GM12878 (cell line): ENCODE measurements around the gene TACSTD2. TPM values are rescaled to one million over a fixed set of nuclear protein-coding genes. Genes with fewer than 3 reads are reported as not detected.

ENCODE experiments used
- ATAC-seq: fragments of 200-7000 bp; cut with Tn5 transposase; 3 replicates; pipeline ENCODE4 v1.9.1; 2020; ENCODE audit warnings: mild to moderate bottlenecking, moderate library complexity
- BruUV-seq: library from RNA; stranded (reverse); fragments of 400-500 nt; replicated peaks from 2 replicates; lab custom pipeline; 2021; lab: Mats Ljungman, UMichigan
- CTCF ChIA-PET: fragments of 300-600 bp; sonication (Branson Sonifier 250); formaldehyde crosslinking; extraction: SDS; loops from one replicate; lab custom pipeline; 2021; ENCODE audit warnings: inconsistent platforms; lab: Yijun Ruan, JAX
- POLR2A ChIA-PET: fragments of 350-600 bp; formaldehyde crosslinking; extraction: SDS; loops from one replicate; lab custom pipeline; 2021; ENCODE audit warnings: inconsistent platforms; lab: Charles Lee
- RAD21 ChIA-PET: fragments of 300-600 bp; sonication (Branson Sonifier 250); formaldehyde crosslinking; loops from one replicate; lab custom pipeline; 2023; ENCODE audit warnings: antibody characterized with exemption; ENCODE audit not compliant: unreplicated experiment; lab: Charles Lee
- SMC1A ChIA-PET: fragments of 300-600 bp; sonication (Branson Sonifier 250); formaldehyde crosslinking; loops from one replicate; lab custom pipeline; 2023; ENCODE audit not compliant: unreplicated experiment, uncharacterized antibody; lab: Charles Lee
- DNase-seq: peaks from one replicate; pipeline ENCODE4 v3.0.0-alpha.2; 2011; ENCODE audit warnings: low read depth, low spot score
- FAIRE-seq: peaks from 3 replicates; lab custom pipeline; 2011; peaks lifted over from hg19 to GRCh38; lab: Jason Lieb, UNC
- H2AFZ ChIP-seq: 2 replicates; pipeline ENCODE4 v1.6.0; 2011; ENCODE audit warnings: low read depth, low read length, control low read depth; ENCODE audit not compliant: control insufficient read depth
- H3K27ac ChIP-seq: 2 replicates; pipeline ENCODE4 v1.5.1; 2011; ENCODE audit warnings: control low read depth; ENCODE audit not compliant: control insufficient read depth, insufficient read depth
- H3K27me3 ChIP-seq, 2 experiments: replicated peaks in 1 of 2; 2 replicates each; pipeline versions ENCODE4 v1.6.0 to v1.6.1; 2011; ENCODE audit warnings: low read length in 1 of 2; ENCODE audit not compliant: control insufficient read depth in 2 of 2, insufficient read depth in 2 of 2
- H3K36me3 ChIP-seq, 2 experiments: 2 replicates each; pipeline ENCODE4 v1.5.1; 2011; ENCODE audit warnings: low read length in 1 of 2; ENCODE audit not compliant: control insufficient read depth in 2 of 2, insufficient read depth in 2 of 2
- H3K4me1 ChIP-seq: 2 replicates; pipeline ENCODE4 v1.6.1; 2011; ENCODE audit warnings: mild to moderate bottlenecking, low read length, moderate library complexity, mixed read lengths; ENCODE audit not compliant: control insufficient read depth, insufficient read depth
- H3K4me2 ChIP-seq: 2 replicates; pipeline ENCODE4 v1.6.0; 2011; ENCODE audit warnings: control low read depth; ENCODE audit not compliant: control insufficient read depth, insufficient read depth
- H3K4me3 ChIP-seq: fragments of 200-600 bp; sonication (generic); 2 replicates; pipeline ENCODE4 v1.5.1; 2016
- H3K79me2 ChIP-seq: 2 replicates; pipeline ENCODE4 v1.6.0; 2011; ENCODE audit warnings: low read length; ENCODE audit not compliant: control insufficient read depth, insufficient read depth
- H3K9ac ChIP-seq: 2 replicates; pipeline ENCODE4 v1.8.0; 2011; ENCODE audit warnings: low read length, control low read depth, mixed read lengths; ENCODE audit not compliant: control insufficient read depth, insufficient read depth
- H3K9me3 ChIP-seq: replicated peaks from 3 replicates; pipeline ENCODE4 v1.5.1; 2011; ENCODE audit warnings: mild to moderate bottlenecking, low read length; ENCODE audit not compliant: control insufficient read depth, insufficient read depth
- H4K20me1 ChIP-seq: 2 replicates; pipeline ENCODE4 v1.6.0; 2011; ENCODE audit not compliant: control insufficient read depth, insufficient read depth
- CBFB ChIP-seq: IDR thresholded peaks from 2 replicates; pipeline ENCODE4 v1.6.1; 2016; ENCODE audit warnings: antibody characterized with exemption, low read depth
- DPF2 ChIP-seq: fragments of 450-650 bp; IDR thresholded peaks from 2 replicates; pipeline ENCODE4 v1.6.1; 2017; ENCODE audit warnings: mild to moderate bottlenecking
- FOS ChIP-seq: IDR thresholded peaks from 3 replicates; pipeline ENCODE4 v1.6.1; 2011; ENCODE audit warnings: borderline replicate concordance; ENCODE audit not compliant: insufficient read length; ENCODE audit errors: extremely low read depth
- FOXK2 ChIP-seq: fragments of 450-650 bp; IDR thresholded peaks from 2 replicates; pipeline ENCODE4 v1.6.1; 2017; ENCODE audit warnings: mild to moderate bottlenecking, moderate library complexity
- GATAD2B ChIP-seq: fragments of 450-650 bp; conservative IDR thresholded peaks from 2 replicates; pipeline ENCODE4 v1.6.1; 2017; ENCODE audit warnings: low read depth, mild to moderate bottlenecking, moderate library complexity
- IRF4 ChIP-seq: IDR thresholded peaks from 2 replicates; pipeline ENCODE4 v1.6.1; 2011; ENCODE audit warnings: low read depth, low read length
- MYB ChIP-seq: fragments of 150-350 bp; IDR thresholded peaks from 2 replicates; pipeline ENCODE4 v1.6.1; 2014; ENCODE audit warnings: mild to moderate bottlenecking, low read depth, low read length, borderline replicate concordance
- MYC ChIP-seq: IDR thresholded peaks from 2 replicates; pipeline ENCODE4 v1.6.1; 2011; ENCODE audit warnings: mild to moderate bottlenecking, low read length, moderate library complexity, inconsistent platforms; ENCODE audit not compliant: insufficient read depth, insufficient replicate concordance, insufficient read length, severe bottlenecking
- NFXL1 ChIP-seq: fragments of 450-650 bp; IDR thresholded peaks from 2 replicates; pipeline ENCODE4 v1.6.1; 2017; ENCODE audit warnings: antibody characterized with exemption, mild to moderate bottlenecking, borderline replicate concordance
- NR2F1 ChIP-seq: fragments of 450-650 bp; conservative IDR thresholded peaks from 2 replicates; pipeline ENCODE4 v1.6.1; 2017; ENCODE audit warnings: mild to moderate bottlenecking
- SIX5 ChIP-seq: IDR thresholded peaks from 2 replicates; pipeline ENCODE4 v1.6.1; 2011; ENCODE audit warnings: mild to moderate bottlenecking, low read depth, low read length, moderate library complexity; ENCODE audit not compliant: severe bottlenecking
- TBL1XR1 ChIP-seq: IDR thresholded peaks from 2 replicates; pipeline ENCODE4 v1.6.1; 2012; ENCODE audit warnings: low read depth, low read length, improper control_type of control experiment
- TCF12 ChIP-seq: IDR thresholded peaks from 2 replicates; pipeline ENCODE4 v1.6.1; 2011; ENCODE audit warnings: low read depth, mild to moderate bottlenecking, low read length
- YBX1 ChIP-seq: fragments of 450-650 bp; IDR thresholded peaks from 2 replicates; pipeline ENCODE4 v1.6.1; 2016; ENCODE audit warnings: antibody characterized with exemption
- WGBS: methylation state at CpG from one replicate; pipeline ENCODE4 v1.1.6; 2016; ENCODE audit warnings: low lambda C conversion rate; ENCODE audit not compliant: insufficient replicate concordance, insufficient coverage; ENCODE audit errors: missing lambda C conversion rate; 5-methylcytosine and 5-hydroxymethylcytosine counted together
- in situ Hi-C: fragments of 300-500 bp; cut with MboI; formaldehyde crosslinking; loops from 9 replicates; pipeline ENCODE4 v1.14.3; 2018; ENCODE audit warnings: mixed read lengths
- intact Hi-C: fragments of 100-400 bp; cut with micrococcal nuclease; formaldehyde crosslinking; loops from one replicate; pipeline ENCODE4 v1.14.2; 2022; ENCODE audit not compliant: unreplicated experiment
- polyA plus RNA-seq, 11 experiments: library from polyadenylated mRNA; depleted of rRNA in 4 of 11; unstranded in 6 of 11; stranded (reverse) in 5 of 11; fragments of >200 nt; fragmentation: Nextera tagmentation in 4 of 11; fragmentation: Illumina TruSeq in 1 of 11; extraction: Ambion mirVana in 4 of 11; extraction: Trizol in 1 of 11; gene quantifications; 1 replicate in 1 of 11; 2 replicates in 10 of 11; pipeline versions ENCODE4 v1.2.1 to v1.2.3, GENCODE V29; 2011 to 2016; ENCODE audit warnings: inconsistent platforms in 2 of 11, missing spikeins in 2 of 11, low read depth in 1 of 11
- total RNA-seq, 4 experiments: library from RNA; depleted of rRNA in 3 of 4; stranded (reverse); fragments of >200 nt in 3 of 4; fragmentation: Illumina TruSeq in 1 of 4; extraction: Trizol in 1 of 4; gene quantifications; 2 replicates each; pipeline versions ENCODE4 v1.2.1 to v1.2.3, GENCODE V29; 2013 to 2021
- TF ChIP-seq, protein P1 (sequence below): fragments of 450-650 bp; formaldehyde crosslinking; IDR thresholded peaks from 2 replicates; pipeline ENCODE4 v1.4.0; 2020; ENCODE audit warnings: mild to moderate bottlenecking, moderate library complexity

Gene TACSTD2
- total and polyA plus RNA-seq, 10 of the 15 experiments (the other 5 are each of a cell fraction or from before 2014, with no cell fraction given), result 0.56 to 9.4 (median 3.7) TPM

DNA sequence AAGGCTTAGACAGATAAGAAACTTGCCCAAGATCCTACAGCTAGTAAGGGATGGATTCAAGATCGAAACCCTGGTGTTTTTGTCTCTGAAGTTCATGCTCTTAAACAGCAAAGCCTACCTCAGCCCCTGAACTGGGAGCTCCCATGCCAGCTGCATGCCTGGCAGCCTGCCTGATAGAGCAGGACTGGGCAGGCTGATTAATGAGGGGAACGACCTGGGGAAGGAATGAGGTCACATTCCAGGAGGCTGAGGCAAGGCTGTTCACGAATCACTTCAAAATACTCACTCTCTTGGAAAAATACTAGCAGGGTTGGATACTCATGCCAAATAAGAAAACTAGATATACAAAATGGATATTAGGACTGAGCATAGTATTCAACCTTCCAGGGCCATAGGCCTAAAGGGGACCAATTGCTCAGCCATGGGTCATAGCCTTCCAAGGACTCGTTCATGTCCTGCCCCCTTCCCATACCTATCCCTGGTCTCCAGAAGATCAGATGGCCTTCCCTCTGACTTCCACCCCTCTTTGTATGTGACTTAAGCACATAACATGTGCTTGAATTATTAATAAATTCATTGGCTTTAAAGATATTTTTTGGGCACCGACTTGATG is 15.6 kb upstream of the TACSTD2 start:
- RAD21 ChIA-PET, result no interaction called here
- WGBS, result 13% methylated on average over 5 of the region's 5 CpGs
- no peak overlapping the region for H3K4me2 ChIP-seq
- H3K4me1 ChIP-seq, result peaks cover 2% of the 10 kb centered on the region; the same call in 1 of the 2 replicates
- POLR2A ChIA-PET, result no interaction called here
- H3K27me3 ChIP-seq, result no peaks in the 10 kb centered on the region
- no peaks in the 10 kb centered on the region for H3K79me2 ChIP-seq
- H3K27ac ChIP-seq, result no peak overlapping the region
- no peak for FAIRE-seq
- H4K20me1 ChIP-seq, result no peaks in the 10 kb centered on the region; the same call in 1 of the 2 replicates
- H3K4me3 ChIP-seq, result no peak overlapping the region
- intact Hi-C loops, result no loop called here
- no peaks in the 10 kb centered on the region for H3K36me3 ChIP-seq
- H3K9me3 ChIP-seq, result no peaks in the 10 kb centered on the region
- H2AFZ ChIP-seq, result no peak overlapping the region
- no peak overlapping the region for H3K9ac ChIP-seq
- no peak for TF ChIP-seq CBFB
- TF ChIP-seq YBX1, result no peak
- TF ChIP-seq FOXK2, result no peak
- TF ChIP-seq SIX5, result no peak
- TF ChIP-seq NFXL1, result no peak
- no peak for TF ChIP-seq GATAD2B
- TF ChIP-seq TCF12, result no peak
- no peak for TF ChIP-seq MYC
- TF ChIP-seq MYB, result no peak
- no peak for TF ChIP-seq DPF2
- TF ChIP-seq NR2F1, result no peak
- TF ChIP-seq, protein P1, sequence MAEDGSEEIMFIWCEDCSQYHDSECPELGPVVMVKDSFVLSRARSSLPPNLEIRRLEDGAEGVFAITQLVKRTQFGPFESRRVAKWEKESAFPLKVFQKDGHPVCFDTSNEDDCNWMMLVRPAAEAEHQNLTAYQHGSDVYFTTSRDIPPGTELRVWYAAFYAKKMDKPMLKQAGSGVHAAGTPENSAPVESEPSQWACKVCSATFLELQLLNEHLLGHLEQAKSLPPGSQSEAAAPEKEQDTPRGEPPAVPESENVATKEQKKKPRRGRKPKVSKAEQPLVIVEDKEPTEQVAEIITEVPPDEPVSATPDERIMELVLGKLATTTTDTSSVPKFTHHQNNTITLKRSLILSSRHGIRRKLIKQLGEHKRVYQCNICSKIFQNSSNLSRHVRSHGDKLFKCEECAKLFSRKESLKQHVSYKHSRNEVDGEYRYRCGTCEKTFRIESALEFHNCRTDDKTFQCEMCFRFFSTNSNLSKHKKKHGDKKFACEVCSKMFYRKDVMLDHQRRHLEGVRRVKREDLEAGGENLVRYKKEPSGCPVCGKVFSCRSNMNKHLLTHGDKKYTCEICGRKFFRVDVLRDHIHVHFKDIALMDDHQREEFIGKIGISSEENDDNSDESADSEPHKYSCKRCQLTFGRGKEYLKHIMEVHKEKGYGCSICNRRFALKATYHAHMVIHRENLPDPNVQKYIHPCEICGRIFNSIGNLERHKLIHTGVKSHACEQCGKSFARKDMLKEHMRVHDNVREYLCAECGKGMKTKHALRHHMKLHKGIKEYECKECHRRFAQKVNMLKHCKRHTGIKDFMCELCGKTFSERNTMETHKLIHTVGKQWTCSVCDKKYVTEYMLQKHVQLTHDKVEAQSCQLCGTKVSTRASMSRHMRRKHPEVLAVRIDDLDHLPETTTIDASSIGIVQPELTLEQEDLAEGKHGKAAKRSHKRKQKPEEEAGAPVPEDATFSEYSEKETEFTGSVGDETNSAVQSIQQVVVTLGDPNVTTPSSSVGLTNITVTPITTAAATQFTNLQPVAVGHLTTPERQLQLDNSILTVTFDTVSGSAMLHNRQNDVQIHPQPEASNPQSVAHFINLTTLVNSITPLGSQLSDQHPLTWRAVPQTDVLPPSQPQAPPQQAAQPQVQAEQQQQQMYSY (CRISPR knock-in tag), result no peak
- no peak for TF ChIP-seq FOS
- no peak for TF ChIP-seq IRF4
- no peak for TF ChIP-seq TBL1XR1
- TF ChIP-seq, all 136 proteins: peak for 0
- ChIA-PET SMC1A (interaction anchor here (1.2 kb wide), 1 partner anchor 9 kb away, joined by 3 read pairs; no protein-coding TSS in a partner anchor), CTCF (no interaction called here)
- no TSS peak for BruUV-seq
- DNase-seq, result no peak
- no peak for ATAC-seq
- in situ Hi-C loops, result no loop called here
